ENCODE results near the gene MINPP1.

The MINPP1 gene

DNA sequence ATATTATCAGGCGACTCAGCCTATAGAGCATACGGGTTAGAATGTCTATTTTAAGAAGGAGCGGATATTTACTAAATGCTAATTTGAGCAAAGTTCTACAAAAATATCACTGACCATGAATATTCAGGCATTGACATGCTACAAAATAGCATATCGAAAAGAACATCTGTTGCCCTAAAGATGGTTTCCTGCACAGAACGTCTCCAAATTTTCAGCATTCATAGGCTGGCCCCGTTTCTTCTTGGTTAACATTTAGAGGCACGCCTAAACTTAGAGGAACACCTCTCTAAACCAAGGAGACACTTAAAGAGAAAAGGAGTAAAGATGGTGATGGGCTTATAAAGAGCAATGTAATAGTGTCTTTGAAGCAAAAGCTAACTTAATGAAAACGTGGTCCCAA is 1.3 kb upstream of the MINPP1 start:
- TF ChIP-seq, protein P1, sequence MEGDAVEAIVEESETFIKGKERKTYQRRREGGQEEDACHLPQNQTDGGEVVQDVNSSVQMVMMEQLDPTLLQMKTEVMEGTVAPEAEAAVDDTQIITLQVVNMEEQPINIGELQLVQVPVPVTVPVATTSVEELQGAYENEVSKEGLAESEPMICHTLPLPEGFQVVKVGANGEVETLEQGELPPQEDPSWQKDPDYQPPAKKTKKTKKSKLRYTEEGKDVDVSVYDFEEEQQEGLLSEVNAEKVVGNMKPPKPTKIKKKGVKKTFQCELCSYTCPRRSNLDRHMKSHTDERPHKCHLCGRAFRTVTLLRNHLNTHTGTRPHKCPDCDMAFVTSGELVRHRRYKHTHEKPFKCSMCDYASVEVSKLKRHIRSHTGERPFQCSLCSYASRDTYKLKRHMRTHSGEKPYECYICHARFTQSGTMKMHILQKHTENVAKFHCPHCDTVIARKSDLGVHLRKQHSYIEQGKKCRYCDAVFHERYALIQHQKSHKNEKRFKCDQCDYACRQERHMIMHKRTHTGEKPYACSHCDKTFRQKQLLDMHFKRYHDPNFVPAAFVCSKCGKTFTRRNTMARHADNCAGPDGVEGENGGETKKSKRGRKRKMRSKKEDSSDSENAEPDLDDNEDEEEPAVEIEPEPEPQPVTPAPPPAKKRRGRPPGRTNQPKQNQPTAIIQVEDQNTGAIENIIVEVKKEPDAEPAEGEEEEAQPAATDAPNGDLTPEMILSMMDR (conservative IDR thresholded peaks at IDR 0.05; ENCODE audit: low read depth) = no peak
- no peak for DNase-seq (ENCODE audit: low spot score)
- ChIA-PET POLR2A (ENCODE audit: low non-redundant PET) (no interaction called here), CTCF (interaction anchor here (0.6 kb wide), 1 partner anchor 35 kb away, joined by 3 read pairs; no protein-coding TSS in a partner anchor)
- H3K27ac ChIP-seq = no peak overlapping the region

DNA sequence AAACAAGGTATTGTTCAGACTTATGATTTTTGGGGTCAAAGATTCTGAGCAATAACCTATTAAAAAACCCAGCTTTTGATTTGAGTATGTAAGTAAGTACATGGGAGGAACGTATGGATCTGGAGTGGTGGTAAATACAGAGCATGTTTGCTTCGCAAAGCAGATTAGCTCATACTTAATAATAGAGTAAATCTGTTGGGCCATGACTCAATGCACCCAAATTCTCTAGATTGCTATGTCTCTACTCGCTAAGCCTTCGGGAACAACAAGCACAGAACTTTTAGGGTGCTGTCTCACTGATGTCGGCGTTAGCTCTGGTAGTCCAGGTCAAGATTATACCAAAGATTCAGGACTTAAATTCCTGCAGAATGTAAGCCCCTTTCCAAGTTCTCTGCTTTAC is 807 bp upstream of the MINPP1 start:
- ChIA-PET CTCF (no interaction called here), POLR2A (ENCODE audit: low non-redundant PET) (no interaction called here)
- no peak for DNase-seq (ENCODE audit: low spot score)

DNA sequence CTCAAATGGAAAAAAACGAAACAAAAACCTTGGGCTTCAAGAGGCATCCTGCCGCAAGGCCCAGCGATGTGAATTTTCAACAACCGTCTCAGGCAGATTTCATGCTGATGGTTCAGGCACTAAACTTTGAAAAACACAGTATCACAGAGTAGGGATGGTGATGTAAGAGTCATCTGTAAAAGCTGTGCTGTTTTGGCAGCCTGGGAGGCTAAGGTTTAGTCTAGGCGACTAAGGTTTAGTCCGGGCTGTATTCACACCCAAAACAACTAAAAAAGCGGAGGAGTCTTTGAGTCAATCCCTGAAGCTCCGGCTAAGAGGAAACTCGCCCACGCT is 420 bp upstream of the MINPP1 start:
- peak overlapping the region; percentile 88 for H3K27ac ChIP-seq
- CTCF ChIA-PET = no interaction called here
- DNase-seq (ENCODE audit: low spot score) = no peak
- TF ChIP-seq, protein P1 (conservative IDR thresholded peaks at IDR 0.05; ENCODE audit: low read depth) = no peak
- POLR2A ChIA-PET (ENCODE audit: low non-redundant PET) = no interaction called here

More for the DNA sequence above, 807 bp upstream of the MINPP1 start:
- TF ChIP-seq, protein P1 (conservative IDR thresholded peaks at IDR 0.05; ENCODE audit: low read depth) = no peak
- H3K27ac ChIP-seq = no peak overlapping the region; the same call in 1 of the 2 replicates

DNA sequence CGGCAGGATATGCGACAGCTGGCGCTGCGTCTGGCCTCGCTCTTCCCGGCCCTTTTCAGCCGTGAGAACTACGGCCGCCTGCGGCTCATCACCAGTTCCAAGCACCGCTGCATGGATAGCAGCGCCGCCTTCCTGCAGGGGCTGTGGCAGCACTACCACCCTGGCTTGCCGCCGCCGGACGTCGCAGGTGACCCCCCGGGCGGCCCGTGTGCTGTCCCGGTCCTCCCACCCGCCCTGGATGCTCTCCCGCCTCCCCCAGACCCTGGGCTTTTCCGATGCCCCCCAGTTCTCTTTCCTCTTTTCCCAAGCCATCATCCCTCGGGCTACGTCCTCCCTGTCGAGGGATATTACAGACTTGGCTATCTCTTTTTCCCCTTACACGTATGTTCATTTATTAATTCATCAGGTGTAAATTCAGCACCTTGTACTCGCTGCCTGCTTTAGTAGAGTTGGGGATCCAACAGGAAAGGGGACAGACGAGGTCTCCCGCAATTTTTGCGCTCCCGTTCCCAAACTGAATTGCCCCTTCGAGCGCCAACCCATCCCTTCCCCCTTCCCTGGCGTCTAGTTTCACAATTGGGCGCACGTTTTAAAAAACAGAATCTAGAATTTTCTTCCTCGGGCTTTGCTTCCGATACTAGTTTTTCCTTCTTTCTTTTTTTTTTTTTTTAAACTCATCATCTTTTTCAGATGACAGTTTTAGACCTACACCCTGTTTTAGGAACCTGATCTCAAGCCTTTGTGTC is 846 bp downstream of the MINPP1 start:
- ChIA-PET POLR2A (ENCODE audit: low non-redundant PET) (no interaction called here), CTCF (interaction anchor here (0.7 kb wide), 1 partner anchor 67 kb away, joined by 5 read pairs; no protein-coding TSS in a partner anchor)
- peak overlapping the region; percentile 88 for H3K27ac ChIP-seq
- TF ChIP-seq, protein P1 (conservative IDR thresholded peaks at IDR 0.05; ENCODE audit: low read depth) = peak; percentile 78
- DNase-seq (ENCODE audit: low spot score) = peak; percentile 67

DNA sequence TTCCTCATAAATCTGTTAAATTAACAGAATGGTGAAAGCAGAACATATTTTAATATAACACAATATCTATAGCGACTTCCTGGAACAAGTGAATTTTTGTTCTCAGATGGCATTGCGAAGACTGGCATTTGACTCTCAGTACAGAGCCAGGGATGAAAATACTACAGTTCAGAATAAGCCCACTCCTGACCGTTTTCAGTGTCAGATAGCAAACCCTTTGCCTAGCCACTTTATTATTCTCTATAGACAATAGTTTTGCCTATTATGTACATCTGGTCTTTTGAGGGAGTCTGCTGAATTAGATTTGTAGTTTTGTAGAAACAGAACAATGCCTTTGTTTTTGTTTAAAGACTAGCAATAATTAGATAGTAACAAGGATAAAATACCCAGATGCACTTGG is 2.3 kb downstream of the MINPP1 start:
- TF ChIP-seq, protein P1 (conservative IDR thresholded peaks at IDR 0.05; ENCODE audit: low read depth) = no peak
- no peak for DNase-seq (ENCODE audit: low spot score)
- POLR2A ChIA-PET (ENCODE audit: low non-redundant PET) = no interaction called here
- no peak overlapping the region for H3K27ac ChIP-seq
- CTCF ChIA-PET = interaction anchor here (0.8 kb wide), 1 partner anchor 852 kb away, joined by 3 read pairs; the partner anchor contains the start of gene OPN4

DNA sequence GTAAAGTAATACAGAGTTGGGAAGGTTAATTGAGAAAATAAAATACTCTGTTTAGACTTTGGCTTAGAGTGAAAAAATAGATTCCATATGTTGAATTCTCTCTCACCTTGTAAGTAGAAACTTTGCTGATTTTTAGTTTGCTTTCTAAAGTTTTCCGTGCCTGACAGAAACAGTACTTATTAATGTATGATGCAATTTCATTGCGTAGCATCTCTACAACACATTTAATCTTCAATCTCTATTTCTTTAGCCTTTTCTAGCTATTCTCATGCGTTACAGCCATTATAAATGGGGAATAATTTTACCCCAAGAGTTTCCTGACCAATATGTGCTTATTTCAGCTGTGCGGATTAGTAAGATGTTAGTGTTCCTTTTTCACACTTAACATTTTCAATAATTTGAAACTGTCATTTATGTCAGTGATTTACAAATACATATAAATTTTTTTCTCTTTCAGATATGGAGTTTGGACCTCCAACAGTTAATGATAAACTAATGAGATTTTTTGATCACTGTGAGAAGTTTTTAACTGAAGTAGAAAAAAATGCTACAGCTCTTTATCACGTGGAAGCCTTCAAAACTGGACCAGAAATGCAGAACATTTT is 3.3 kb downstream of the MINPP1 start:
- CTCF ChIA-PET = no interaction called here
- no peak overlapping the region for H3K27ac ChIP-seq
- POLR2A ChIA-PET (ENCODE audit: low non-redundant PET) = no interaction called here

More for the DNA sequence above, 3.3 kb downstream of the MINPP1 start:
- DNase-seq (ENCODE audit: low spot score) = no peak
- TF ChIP-seq, protein P1 (conservative IDR thresholded peaks at IDR 0.05; ENCODE audit: low read depth) = no peak
